HG02623 (cell line): ENCODE results near the gene CRY1.

Experiments used
- ATAC-seq: cut with Tn5 transposase; IDR thresholded peaks from one replicate; pipeline ENCODE4 v1.9.1; 2021; ENCODE audit warnings: moderate library complexity; ENCODE audit not compliant: unreplicated experiment

The CRY1 gene

GRCh38 chr12:107093417-107094182 lies at the start of gene CRY1:
TSS of gene CRY1 (minus strand) at chr12:107093549. CDS start at chr12:107092961, 588 bp downstream.
- ATAC-seq = peak; percentile 78

GRCh38 chr12:107139787-107140186 lies 46.4 kb upstream of the CRY1 start:
- ATAC-seq = no peak

- no peak for ATAC-seq
Observed at GRCh38 chr12:107138990-107139389, 45.6 kb upstream of the CRY1 start.

- no peak for ATAC-seq
Observed at GRCh38 chr12:107135177-107135576, 41.8 kb upstream of the CRY1 start.

GRCh38 chr12:107134558-107134957 lies 41.2 kb upstream of the CRY1 start:
- no peak for ATAC-seq

- ATAC-seq = no peak
Observed at GRCh38 chr12:107133462-107133861, 40.1 kb upstream of the CRY1 start.

GRCh38 chr12:107131832-107132616 lies 38.7 kb upstream of the CRY1 start:
- no peak for ATAC-seq

GRCh38 chr12:107130830-107131611 lies 37.7 kb upstream of the CRY1 start:
- ATAC-seq = no peak

GRCh38 chr12:107129315-107129930 lies 36.1 kb upstream of the CRY1 start:
- no peak for ATAC-seq

- ATAC-seq = no peak
Observed at GRCh38 chr12:107127482-107128430, 34.4 kb upstream of the CRY1 start.

- no peak for ATAC-seq
Observed at GRCh38 chr12:107126796-107127481, 33.6 kb upstream of the CRY1 start.

- ATAC-seq = no peak
Observed at GRCh38 chr12:107125833-107126232, 32.5 kb upstream of the CRY1 start.

GRCh38 chr12:107122452-107122958 lies 29.2 kb upstream of the CRY1 start:
- no peak for ATAC-seq

- ATAC-seq = no peak
Observed at GRCh38 chr12:107119091-107119490, 25.7 kb upstream of the CRY1 start.

GRCh38 chr12:107118624-107119023 lies 25.3 kb upstream of the CRY1 start:
- ATAC-seq = no peak

- no peak for ATAC-seq
Observed at GRCh38 chr12:107115119-107115518, 21.8 kb upstream of the CRY1 start.

- ATAC-seq = no peak
Observed at GRCh38 chr12:107111314-107111713, 18.0 kb upstream of the CRY1 start.

GRCh38 chr12:107109726-107110719 lies 16.7 kb upstream of the CRY1 start:
- ATAC-seq = no peak
